Upper lobe of left lung (tissue), 4 donors: ENCODE results near the gene NSUN2.

Source experiments
- CTCF ChIP-seq, 6 experiments: fragments of 450-650 bp in 4 of 6; fragments of 200-600 bp in 2 of 6; sonication (generic) in 2 of 6; IDR thresholded peaks; one replicate each; pipeline ENCODE4 v1.5.1; 2016 to 2019; ENCODE audit warnings: antibody characterized with exemption in 6 of 6
- POLR2A ChIP-seq, 4 donors: fragments of 450-650 bp; IDR thresholded peaks; one replicate each; pipeline ENCODE4 v1.5.1; 2016 to 2017; ENCODE audit warnings: antibody characterized with exemption in 4 of 4, mild to moderate bottlenecking in 2 of 4

- TF ChIP-seq CTCF (IDR thresholded peaks at IDR 0.05) (no peak), POLR2A (IDR thresholded peaks at IDR 0.05) (no peak)
These were observed 40.2 kb upstream of the NSUN2 start for GRCh38 chr5:6673031-6673430.
